ENCODE results near the gene LTBP3.

LTBP3 gene

DNA sequence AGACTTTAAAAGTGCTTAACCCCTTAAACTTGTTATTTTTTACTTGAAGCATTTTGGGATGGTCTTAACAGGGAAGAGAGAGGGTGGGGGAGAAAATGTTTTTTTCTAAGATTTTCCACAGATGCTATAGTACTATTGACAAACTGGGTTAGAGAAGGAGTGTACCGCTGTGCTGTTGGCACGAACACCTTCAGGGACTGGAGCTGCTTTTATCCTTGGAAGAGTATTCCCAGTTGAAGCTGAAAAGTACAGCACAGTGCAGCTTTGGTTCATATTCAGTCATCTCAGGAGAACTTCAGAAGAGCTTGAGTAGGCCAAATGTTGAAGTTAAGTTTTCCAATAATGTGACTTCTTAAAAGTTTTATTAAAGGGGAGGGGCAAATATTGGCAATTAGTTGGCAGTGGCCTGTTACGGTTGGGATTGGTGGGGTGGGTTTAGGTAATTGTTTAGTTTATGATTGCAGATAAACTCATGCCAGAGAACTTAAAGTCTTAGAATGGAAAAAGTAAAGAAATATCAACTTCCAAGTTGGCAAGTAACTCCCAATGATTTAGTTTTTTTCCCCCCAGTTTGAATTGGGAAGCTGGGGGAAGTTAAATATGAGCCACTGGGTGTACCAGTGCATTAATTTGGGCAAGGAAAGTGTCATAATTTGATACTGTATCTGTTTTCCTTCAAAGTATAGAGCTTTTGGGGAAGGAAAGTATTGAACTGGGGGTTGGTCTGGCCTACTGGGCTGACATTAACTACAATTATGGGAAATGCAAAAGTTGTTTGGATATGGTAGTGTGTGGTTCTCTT lies 56.5 kb downstream of the LTBP3 start:
- Mint-ChIP-seq H3K4me3 (no peak overlapping the region), H3K36me3 (ENCODE audit: low read depth) (peaks cover 13% of the 10 kb centered on the region), H3K27ac (no peak overlapping the region), H3K4me1 (peaks cover 39% of the 10 kb centered on the region), H3K27me3 (ENCODE audit: low read depth, poor library complexity) (peaks cover 11% of the 10 kb centered on the region), H3K9me3 (no peaks in the 10 kb centered on the region)
- TF ChIP-seq CTCF (IDR thresholded peaks at IDR 0.05): no peak
- no peak for DNase-seq

- Mint-ChIP-seq H3K27ac (no peak overlapping the region), H3K4me3 (no peak overlapping the region), H3K36me3 (ENCODE audit: low read depth) (peaks cover 8% of the 10 kb centered on the region), H3K9me3 (no peaks in the 10 kb centered on the region), H3K27me3 (ENCODE audit: low read depth, poor library complexity) (peaks cover 11% of the 10 kb centered on the region), H3K4me1 (peaks cover 39% of the 10 kb centered on the region)
- DNase-seq: no peak
- no peak for TF ChIP-seq CTCF (IDR thresholded peaks at IDR 0.05)
These were observed 57.0 kb downstream of the LTBP3 start for GRCh38 chr11:65501186-65501471.

DNA sequence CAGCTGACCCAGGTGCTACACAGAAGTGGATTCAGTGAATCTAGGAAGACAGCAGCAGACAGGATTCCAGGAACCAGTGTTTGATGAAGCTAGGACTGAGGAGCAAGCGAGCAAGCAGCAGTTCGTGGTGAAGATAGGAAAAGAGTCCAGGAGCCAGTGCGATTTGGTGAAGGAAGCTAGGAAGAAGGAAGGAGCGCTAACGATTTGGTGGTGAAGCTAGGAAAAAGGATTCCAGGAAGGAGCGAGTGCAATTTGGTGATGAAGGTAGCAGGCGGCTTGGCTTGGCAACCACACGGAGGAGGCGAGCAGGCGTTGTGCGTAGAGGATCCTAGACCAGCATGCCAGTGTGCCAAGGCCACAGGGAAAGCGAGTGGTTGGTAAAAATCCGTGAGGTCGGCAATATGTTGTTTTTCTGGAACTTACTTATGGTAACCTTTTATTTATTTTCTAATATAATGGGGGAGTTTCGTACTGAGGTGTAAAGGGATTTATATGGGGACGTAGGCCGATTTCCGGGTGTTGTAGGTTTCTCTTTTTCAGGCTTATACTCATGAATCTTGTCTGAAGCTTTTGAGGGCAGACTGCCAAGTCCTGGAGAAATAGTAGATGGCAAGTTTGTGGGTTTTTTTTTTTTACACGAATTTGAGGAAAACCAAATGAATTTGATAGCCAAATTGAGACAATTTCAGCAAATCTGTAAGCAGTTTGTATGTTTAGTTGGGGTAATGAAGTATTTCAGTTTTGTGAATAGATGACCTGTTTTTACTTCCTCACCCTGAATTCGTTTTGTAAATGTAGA lies 57.6 kb downstream of the LTBP3 start:
- no peak for DNase-seq
- peaks cover 39% of the 10 kb centered on the region for H3K4me1 Mint-ChIP-seq

GRCh38 chr11:65499713-65500386 lies 58.3 kb downstream of the LTBP3 start:
- TF ChIP-seq CTCF (IDR thresholded peaks at IDR 0.05): no peak
- peaks cover 34% of the 10 kb centered on the region for H3K4me1 Mint-ChIP-seq

More for the DNA sequence above, 57.6 kb downstream of the LTBP3 start:
- H3K4me3 Mint-ChIP-seq: no peak overlapping the region
- H3K27ac Mint-ChIP-seq: no peak overlapping the region
- H3K9me3 Mint-ChIP-seq: no peaks in the 10 kb centered on the region
- peaks cover 2% of the 10 kb centered on the region for H3K36me3 Mint-ChIP-seq (ENCODE audit: low read depth)
- H3K27me3 Mint-ChIP-seq (ENCODE audit: low read depth, poor library complexity): peaks cover 11% of the 10 kb centered on the region
- no peak for TF ChIP-seq CTCF (IDR thresholded peaks at IDR 0.05)

DNA sequence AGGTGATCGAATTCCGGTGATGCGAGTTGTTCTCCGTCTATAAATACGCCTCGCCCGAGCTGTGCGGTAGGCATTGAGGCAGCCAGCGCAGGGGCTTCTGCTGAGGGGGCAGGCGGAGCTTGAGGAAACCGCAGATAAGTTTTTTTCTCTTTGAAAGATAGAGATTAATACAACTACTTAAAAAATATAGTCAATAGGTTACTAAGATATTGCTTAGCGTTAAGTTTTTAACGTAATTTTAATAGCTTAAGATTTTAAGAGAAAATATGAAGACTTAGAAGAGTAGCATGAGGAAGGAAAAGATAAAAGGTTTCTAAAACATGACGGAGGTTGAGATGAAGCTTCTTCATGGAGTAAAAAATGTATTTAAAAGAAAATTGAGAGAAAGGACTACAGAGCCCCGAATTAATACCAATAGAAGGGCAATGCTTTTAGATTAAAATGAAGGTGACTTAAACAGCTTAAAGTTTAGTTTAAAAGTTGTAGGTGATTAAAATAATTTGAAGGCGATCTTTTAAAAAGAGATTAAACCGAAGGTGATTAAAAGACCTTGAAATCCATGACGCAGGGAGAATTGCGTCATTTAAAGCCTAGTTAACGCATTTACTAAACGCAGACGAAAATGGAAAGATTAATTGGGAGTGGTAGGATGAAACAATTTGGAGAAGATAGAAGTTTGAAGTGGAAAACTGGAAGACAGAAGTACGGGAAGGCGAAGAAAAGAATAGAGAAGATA lies 59.0 kb downstream of the LTBP3 start, which contains the start of gene MALAT1:
TSS of gene MALAT1 (plus strand) at position 69 of the 736 bp plus-strand sequence.
- no peak for TF ChIP-seq CTCF (IDR thresholded peaks at IDR 0.05)
- no peak within 1 kb of the TSS for H3K4me3 Mint-ChIP-seq
- no peak within 1 kb of the TSS for H3K27ac Mint-ChIP-seq
- peak; percentile 92 for DNase-seq
- peaks cover 34% of the 10 kb centered on the region for H3K4me1 Mint-ChIP-seq
- H3K27me3 Mint-ChIP-seq (ENCODE audit: low read depth, poor library complexity): peaks cover 12% of the 10 kb centered on the region
- H3K9me3 Mint-ChIP-seq: no peaks in the 10 kb centered on the region
- H3K36me3 Mint-ChIP-seq (ENCODE audit: low read depth): no peaks in the 10 kb centered on the region

More at GRCh38 chr11:65499713-65500386, 58.3 kb downstream of the LTBP3 start:
- no peak for DNase-seq
- Mint-ChIP-seq H3K9me3 (no peaks in the 10 kb centered on the region), H3K4me3 (no peak overlapping the region), H3K27ac (no peak overlapping the region), H3K27me3 (ENCODE audit: low read depth, poor library complexity) (peaks cover 11% of the 10 kb centered on the region), H3K36me3 (ENCODE audit: low read depth) (no peaks in the 10 kb centered on the region)
